Bronchus fibroblast of lung (primary cell): Measurements from ENCODE around the gene BSN. TPM values are rescaled to one million over a fixed set of nuclear protein-coding genes. Genes with fewer than 3 reads are reported as not detected.

ENCODE experiments used
- total RNA-seq: library from RNA; depleted of rRNA; stranded (reverse); fragments of >200 nt; gene quantifications from 2 replicates; pipeline ENCODE4 v1.2.3, GENCODE V29; 2015

The BSN gene, protein sequence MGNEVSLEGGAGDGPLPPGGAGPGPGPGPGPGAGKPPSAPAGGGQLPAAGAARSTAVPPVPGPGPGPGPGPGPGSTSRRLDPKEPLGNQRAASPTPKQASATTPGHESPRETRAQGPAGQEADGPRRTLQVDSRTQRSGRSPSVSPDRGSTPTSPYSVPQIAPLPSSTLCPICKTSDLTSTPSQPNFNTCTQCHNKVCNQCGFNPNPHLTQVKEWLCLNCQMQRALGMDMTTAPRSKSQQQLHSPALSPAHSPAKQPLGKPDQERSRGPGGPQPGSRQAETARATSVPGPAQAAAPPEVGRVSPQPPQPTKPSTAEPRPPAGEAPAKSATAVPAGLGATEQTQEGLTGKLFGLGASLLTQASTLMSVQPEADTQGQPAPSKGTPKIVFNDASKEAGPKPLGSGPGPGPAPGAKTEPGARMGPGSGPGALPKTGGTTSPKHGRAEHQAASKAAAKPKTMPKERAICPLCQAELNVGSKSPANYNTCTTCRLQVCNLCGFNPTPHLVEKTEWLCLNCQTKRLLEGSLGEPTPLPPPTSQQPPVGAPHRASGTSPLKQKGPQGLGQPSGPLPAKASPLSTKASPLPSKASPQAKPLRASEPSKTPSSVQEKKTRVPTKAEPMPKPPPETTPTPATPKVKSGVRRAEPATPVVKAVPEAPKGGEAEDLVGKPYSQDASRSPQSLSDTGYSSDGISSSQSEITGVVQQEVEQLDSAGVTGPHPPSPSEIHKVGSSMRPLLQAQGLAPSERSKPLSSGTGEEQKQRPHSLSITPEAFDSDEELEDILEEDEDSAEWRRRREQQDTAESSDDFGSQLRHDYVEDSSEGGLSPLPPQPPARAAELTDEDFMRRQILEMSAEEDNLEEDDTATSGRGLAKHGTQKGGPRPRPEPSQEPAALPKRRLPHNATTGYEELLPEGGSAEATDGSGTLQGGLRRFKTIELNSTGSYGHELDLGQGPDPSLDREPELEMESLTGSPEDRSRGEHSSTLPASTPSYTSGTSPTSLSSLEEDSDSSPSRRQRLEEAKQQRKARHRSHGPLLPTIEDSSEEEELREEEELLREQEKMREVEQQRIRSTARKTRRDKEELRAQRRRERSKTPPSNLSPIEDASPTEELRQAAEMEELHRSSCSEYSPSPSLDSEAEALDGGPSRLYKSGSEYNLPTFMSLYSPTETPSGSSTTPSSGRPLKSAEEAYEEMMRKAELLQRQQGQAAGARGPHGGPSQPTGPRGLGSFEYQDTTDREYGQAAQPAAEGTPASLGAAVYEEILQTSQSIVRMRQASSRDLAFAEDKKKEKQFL (N-terminal part only)
- total RNA-seq = 0.15 and 0.17 TPM in 2 replicates

DNA sequence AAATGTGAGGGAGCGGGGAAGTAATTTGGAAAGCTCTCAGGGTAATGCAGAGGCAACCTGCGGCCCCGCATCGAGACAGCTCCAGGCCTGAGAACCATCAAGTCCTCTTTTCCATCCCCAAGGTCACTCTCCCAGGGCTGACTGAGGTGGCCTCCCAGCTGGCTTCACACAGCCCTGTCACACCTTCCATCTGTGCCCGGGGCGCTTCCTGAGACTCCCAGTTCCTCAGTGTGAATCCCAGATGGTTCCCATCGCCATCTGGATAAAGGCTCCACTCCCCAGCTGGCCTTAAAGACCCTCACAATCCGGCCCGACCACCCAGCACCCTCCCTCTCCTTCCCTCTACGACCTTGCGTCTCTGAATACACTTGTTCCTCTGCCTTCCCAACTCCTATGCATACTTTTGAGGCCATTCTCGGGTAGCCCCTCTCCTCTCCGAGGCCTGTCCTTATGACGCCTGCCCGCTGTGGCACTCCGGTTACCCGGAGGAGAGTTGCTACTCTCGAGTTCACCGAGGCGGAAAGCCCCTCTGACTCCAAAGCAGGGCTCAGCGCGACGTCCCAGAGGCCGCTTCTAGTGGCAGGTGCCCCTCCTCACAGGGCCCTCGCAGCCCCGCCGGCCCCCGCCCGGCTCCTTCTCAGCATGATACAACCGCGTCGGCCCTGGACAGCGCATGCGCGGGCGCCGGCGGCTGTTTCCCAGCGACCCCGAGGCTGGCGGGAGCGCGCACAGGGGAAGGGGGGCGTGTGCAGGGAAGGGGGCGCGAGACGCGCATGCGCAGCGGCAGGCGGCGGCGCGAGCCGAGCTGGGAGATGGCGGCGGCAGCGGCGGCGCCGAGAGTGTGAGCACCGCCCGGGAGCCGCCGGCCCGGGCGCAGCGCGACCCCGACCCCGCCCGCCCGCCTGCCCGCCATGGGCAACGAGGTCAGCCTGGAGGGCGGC is at the start of gene BSN:
TSS of gene BSN (plus strand) at position 786 of the 941 bp plus-strand sequence. CDS start at position 912, 126 bp downstream.

DNA sequence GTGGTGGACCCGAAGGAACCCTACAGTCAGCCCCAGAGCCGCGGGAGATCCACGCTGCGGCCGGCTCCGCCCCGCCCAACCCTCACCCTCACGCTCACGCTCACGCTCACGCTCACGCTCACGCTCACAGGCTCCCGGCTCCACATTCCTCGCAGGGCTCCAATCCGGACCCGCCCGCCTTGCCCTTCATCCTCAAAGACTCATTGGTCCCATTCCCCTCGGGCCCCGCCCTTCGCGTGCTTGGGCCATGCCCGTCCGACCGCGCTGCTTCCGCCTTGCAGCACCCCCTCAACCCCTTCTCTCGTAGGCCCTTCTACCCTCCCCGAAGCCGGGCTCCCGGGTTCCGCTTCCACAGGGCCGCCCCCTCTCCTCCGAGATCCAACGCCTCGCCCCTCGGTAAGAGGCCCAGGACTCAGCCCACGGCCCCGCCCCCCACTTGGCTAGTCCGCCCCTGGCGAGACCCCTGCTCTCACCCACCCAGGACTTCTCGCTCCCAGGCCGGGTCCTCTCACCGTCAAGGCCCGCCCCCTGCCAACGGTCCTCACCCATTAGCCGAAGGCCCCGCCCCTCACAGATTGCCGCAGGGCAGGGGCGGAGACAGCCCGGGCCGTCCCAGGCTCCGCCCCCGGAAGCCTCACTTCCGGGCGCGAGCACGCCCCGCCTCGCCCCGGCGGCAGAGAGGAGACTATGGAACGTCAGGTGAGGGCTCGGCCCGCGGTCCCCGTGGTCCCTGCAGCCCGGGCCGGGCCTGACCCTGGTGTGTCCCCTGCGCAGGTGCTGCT is 119.6 kb downstream of the BSN start, which contains the start of gene APEH:
TSS of gene APEH (plus strand) at position 637 of the 782 bp plus-strand sequence. CDS start at position 688, 51 bp downstream.

DNA sequence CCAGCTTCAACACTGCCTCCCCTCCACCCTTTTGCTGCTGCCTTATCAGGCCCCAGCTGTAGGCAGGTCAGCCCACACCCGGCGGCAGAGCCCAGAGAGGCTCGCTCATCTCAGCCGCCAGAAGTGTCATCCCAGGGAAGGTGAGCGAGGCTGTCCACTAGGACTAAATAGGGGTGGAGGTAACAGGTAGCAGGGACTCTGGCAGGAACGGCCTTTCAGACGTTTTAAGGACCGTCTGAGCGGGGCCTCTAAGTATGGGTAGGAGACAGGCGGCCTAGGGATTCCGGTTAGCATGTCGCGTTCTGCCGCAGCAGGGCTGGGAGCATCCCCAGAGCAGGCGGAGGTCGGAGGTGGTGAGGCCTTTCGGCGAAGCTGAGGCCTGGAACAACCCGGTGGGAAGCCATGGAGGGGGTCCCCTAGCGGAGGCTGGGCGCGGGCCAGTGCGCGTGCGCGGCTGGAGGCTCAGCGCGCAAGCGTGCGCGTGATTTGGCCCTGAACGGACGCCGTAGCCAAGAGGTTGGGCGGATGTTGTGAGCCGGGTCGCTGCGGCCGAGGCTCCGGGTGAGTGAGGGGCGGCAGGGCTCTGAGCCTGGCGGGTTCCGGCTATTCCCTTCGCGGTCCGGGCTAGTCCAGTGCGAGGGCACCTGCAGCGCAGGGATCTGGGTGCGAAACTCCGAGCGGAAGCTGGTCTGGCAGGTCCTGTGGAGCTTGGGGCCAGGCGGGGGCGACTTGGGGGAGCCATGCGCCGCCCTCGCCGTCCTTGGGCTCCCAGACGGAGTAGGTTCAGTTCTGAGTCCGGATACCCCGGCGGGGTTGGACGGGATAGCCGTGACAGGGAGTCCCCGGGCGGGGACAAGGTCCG is 135.0 kb downstream of the BSN start, which contains the start of the genes MST1 and RNF123:
TSS of gene MST1 (minus strand) at position 429 of the 862 bp plus-strand sequence. CDS start 783 bp downstream, outside the sequence.
TSS of gene RNF123 (plus strand) at position 512 of the 862 bp plus-strand sequence. CDS start 1,609 bp downstream, outside the sequence.

DNA sequence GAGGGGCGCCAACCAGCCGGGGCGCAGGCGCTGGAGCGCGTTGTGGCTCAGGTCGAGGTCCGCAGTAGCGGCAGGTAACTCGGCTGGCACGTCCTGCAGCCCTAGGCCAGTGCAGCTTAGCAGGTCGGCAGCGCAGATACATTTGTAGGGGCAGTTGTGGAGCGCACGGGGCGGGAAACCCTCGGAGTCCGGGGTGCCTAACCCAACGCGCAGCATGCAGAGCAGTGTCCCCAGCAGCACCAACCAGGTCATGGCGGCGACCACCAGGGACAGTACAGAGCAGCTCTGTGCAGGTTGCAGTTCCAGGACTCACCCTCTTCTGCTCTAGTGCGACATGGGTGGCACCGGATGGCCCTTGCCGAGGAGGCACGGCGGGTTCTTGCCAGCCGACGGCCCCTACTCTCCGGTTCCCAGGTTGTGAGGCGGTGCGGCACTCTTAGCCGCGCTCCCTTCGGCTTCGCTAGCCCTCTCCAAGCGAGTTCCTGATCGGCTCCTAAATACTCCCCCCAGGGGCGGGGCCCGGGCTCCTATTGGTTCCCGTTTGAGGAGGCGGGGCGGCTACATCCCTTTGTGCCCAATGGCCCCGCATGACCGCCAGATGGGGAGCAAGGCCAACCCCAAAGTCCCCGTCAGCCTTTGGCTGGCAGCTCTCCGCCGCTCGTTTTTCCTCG is 165.1 kb downstream of the BSN start, which contains the start of gene AMIGO3:
TSS of gene AMIGO3 (minus strand) at position 471 of the 671 bp plus-strand sequence. CDS start at position 252, 219 bp downstream.

Other genes starting within 250 kb of the BSN start
- gene USP4, start 214.4 kb upstream of the BSN start, total RNA-seq = 7.6 and 7.7 TPM in 2 replicates
- 639 and 677 TPM in 2 replicates for gene GPX1, start 196.1 kb upstream of the BSN start, total RNA-seq
- 530 and 559 TPM in 2 replicates for gene RHOA, start 142.5 kb upstream of the BSN start, total RNA-seq
- 14.7 and 15.5 TPM in 2 replicates for gene TCTA, start 142.1 kb upstream of the BSN start, total RNA-seq
- gene AMT, start 132.0 kb upstream of the BSN start, total RNA-seq = 2.5 and 2.7 TPM in 2 replicates
- 2.8 and 5.0 TPM in 2 replicates for gene NICN1, start 125.2 kb upstream of the BSN start, total RNA-seq
- gene DAG1, start 84.2 kb upstream of the BSN start, total RNA-seq = 59.6 and 64.9 TPM in 2 replicates
- 98.7 and 110 TPM in 2 replicates for gene APEH, start 119.9 kb downstream of the BSN start, total RNA-seq
- 5.1 and 5.4 TPM in 2 replicates for gene MST1, start 135.0 kb downstream of the BSN start, total RNA-seq
- 21.7 and 22.0 TPM in 2 replicates for gene RNF123, start 135.1 kb downstream of the BSN start, total RNA-seq
- 0.50 and 1.2 TPM in 2 replicates for gene AMIGO3, start 165.2 kb downstream of the BSN start, total RNA-seq
- 48.8 and 50.3 TPM in 2 replicates for gene GMPPB, start 169.5 kb downstream of the BSN start, total RNA-seq
- 18.2 and 24.5 TPM in 2 replicates for gene IP6K1, start 232.1 kb downstream of the BSN start, total RNA-seq
- gene CDHR4, start 245.4 kb downstream of the BSN start, total RNA-seq = not detected in 2 replicates
- gene INKA1, start 248.8 kb downstream of the BSN start, total RNA-seq = 2.5 and 3.4 TPM in 2 replicates